M059J (cell line): ENCODE results near the gene COL13A1. TPM values are rescaled to one million over a fixed set of nuclear protein-coding genes. Genes with fewer than 3 reads are reported as not detected.
A peak's percentile ranks its signal among the peaks of the same experiment; 100 is the strongest.

Source experiments
- DNase-seq: peaks from one replicate; pipeline ENCODE4 v3.0.0-alpha.2; 2012; ENCODE audit warnings: low read depth
- total RNA-seq: library from RNA; depleted of rRNA; stranded (reverse); fragments of >200 nt; shearing (Covaris generic); gene quantifications from 2 replicates; pipeline ENCODE4 v1.2.3, GENCODE V29; 2014

COL13A1 gene
- total RNA-seq, 1 experiment from 2014 or later, result 15.6 TPM

GRCh38 chr10:69791812-69792211 is 9.9 kb upstream of the COL13A1 start:
- DNase-seq, result no peak

- no peak for DNase-seq
Observed at GRCh38 chr10:69792341-69792740, 9.4 kb upstream of the COL13A1 start.

- DNase-seq, result no peak
Observed at GRCh38 chr10:69794673-69795072, 7.0 kb upstream of the COL13A1 start.

GRCh38 chr10:69795242-69795934 is 6.3 kb upstream of the COL13A1 start:
- DNase-seq, result no peak

GRCh38 chr10:69797959-69798358 is 3.7 kb upstream of the COL13A1 start:
- DNase-seq, result peak; percentile 86

GRCh38 chr10:69800109-69800508 is 1.6 kb upstream of the COL13A1 start:
- peak; percentile 68 for DNase-seq

GRCh38 chr10:69800665-69801064 is 1.0 kb upstream of the COL13A1 start:
- DNase-seq, result no peak

- peak; percentile 70 for DNase-seq
Observed at GRCh38 chr10:69801094-69801433, 642 bp upstream of the COL13A1 start.

GRCh38 chr10:69802424-69803161 is 887 bp downstream of the COL13A1 start:
- peak; percentile 57 for DNase-seq

- DNase-seq, result no peak
Observed at GRCh38 chr10:69803809-69804208, 2.1 kb downstream of the COL13A1 start.

- DNase-seq, result no peak
Observed at GRCh38 chr10:69804775-69805174, 3.1 kb downstream of the COL13A1 start.

GRCh38 chr10:69807122-69807521 is 5.4 kb downstream of the COL13A1 start:
- peak; percentile 84 for DNase-seq

- peak; percentile 49 for DNase-seq
Observed at GRCh38 chr10:69807696-69808095, 6.0 kb downstream of the COL13A1 start.

- no peak for DNase-seq
Observed at GRCh38 chr10:69809318-69809717, 7.6 kb downstream of the COL13A1 start.

GRCh38 chr10:69810097-69810496 is 8.4 kb downstream of the COL13A1 start:
- DNase-seq, result no peak

GRCh38 chr10:69810675-69811397 is 9.1 kb downstream of the COL13A1 start:
- DNase-seq, result no peak

- DNase-seq, result no peak
Observed at GRCh38 chr10:69813632-69814031, 11.9 kb downstream of the COL13A1 start.

GRCh38 chr10:69814251-69814650 is 12.5 kb downstream of the COL13A1 start:
- DNase-seq, result no peak

- no peak for DNase-seq
Observed at GRCh38 chr10:69815104-69815503, 13.4 kb downstream of the COL13A1 start.

GRCh38 chr10:69816521-69816920 is 14.8 kb downstream of the COL13A1 start:
- no peak for DNase-seq

- DNase-seq, result no peak
Observed at GRCh38 chr10:69817078-69817581, 15.4 kb downstream of the COL13A1 start.

GRCh38 chr10:69818676-69819239 is 17.1 kb downstream of the COL13A1 start:
- peak; percentile 50 for DNase-seq
